Caco-2 (cell line): ENCODE measurements around the gene THRB. TPM values are rescaled to one million over a fixed set of nuclear protein-coding genes. Genes with fewer than 3 reads are reported as not detected.

Experiments
- BruUV-seq: library from RNA; stranded (reverse); fragments of 400-500 nt; replicated peaks from 2 replicates; lab custom pipeline; 2021; lab: Mats Ljungman, UMichigan
- CTCF ChIA-PET: fragments of 300-600 bp; sonication (Branson Sonifier 250); formaldehyde crosslinking; loops from one replicate; lab custom pipeline; 2022; ENCODE audit warnings: antibody characterized with exemption; lab: Charles Lee
- POLR2A ChIA-PET: fragments of 300-600 bp; sonication (Branson Sonifier 250); formaldehyde crosslinking; loops from one replicate; lab custom pipeline; 2022; ENCODE audit warnings: antibody characterized with exemption; lab: Charles Lee
- DNase-seq, 2 experiments: peaks; one replicate each; pipeline versions ENCODE4 v3.0.0 to v3.0.0-alpha.2; 2020 to 2022
- H3K27me3 ChIP-seq: replicated peaks from 2 replicates; pipeline ENCODE4 v1.6.0; 2011; ENCODE audit warnings: low read length; ENCODE audit not compliant: control insufficient read depth, insufficient read depth
- H3K36me3 ChIP-seq: 2 replicates; pipeline ENCODE4 v1.5.1; 2011; ENCODE audit warnings: low read length; ENCODE audit not compliant: control insufficient read depth, insufficient read depth
- H3K4me1 ChIP-seq: fragments of 250-450 bp; sonication (Bioruptor Pico); 2 replicates; pipeline ENCODE4 v1.5.1; 2020; ENCODE audit warnings: mild to moderate bottlenecking
- H3K4me3 ChIP-seq: 2 replicates; pipeline ENCODE4 v1.5.1; 2011; ENCODE audit warnings: low read depth, mild to moderate bottlenecking, control low read depth, low read length
- H3K9me3 ChIP-seq: fragments of 250-450 bp; sonication (Bioruptor Pico); 2 replicates; pipeline ENCODE4 v1.5.1; 2020; ENCODE audit warnings: mild to moderate bottlenecking, moderate library complexity
- H3K27ac Mint-ChIP-seq: one replicate; pipeline ENCODE4 v1.8.0; 2022; ENCODE audit warnings: mixed read lengths; ENCODE audit not compliant: unreplicated experiment
- H3K27me3 Mint-ChIP-seq: one replicate; pipeline ENCODE4 v1.8.0; 2022; ENCODE audit warnings: mixed read lengths; ENCODE audit not compliant: insufficient read depth, unreplicated experiment
- H3K36me3 Mint-ChIP-seq: one replicate; pipeline ENCODE4 v1.8.0; 2022; ENCODE audit warnings: mild to moderate bottlenecking, mixed read lengths; ENCODE audit not compliant: insufficient read depth, unreplicated experiment
- H3K4me1 Mint-ChIP-seq: one replicate; pipeline ENCODE4 v1.8.0; 2022; ENCODE audit warnings: low read depth, mixed read lengths; ENCODE audit not compliant: unreplicated experiment
- H3K4me3 Mint-ChIP-seq: one replicate; pipeline ENCODE4 v1.8.0; 2022; ENCODE audit warnings: mild to moderate bottlenecking, moderate library complexity, mixed read lengths; ENCODE audit not compliant: unreplicated experiment
- H3K9me3 Mint-ChIP-seq: one replicate; pipeline ENCODE4 v1.8.0; 2022; ENCODE audit warnings: mixed read lengths; ENCODE audit not compliant: unreplicated experiment
- intact Hi-C: fragments of 100-400 bp; cut with micrococcal nuclease; formaldehyde crosslinking; loops from one replicate; pipeline ENCODE4 v1.10.0; 2022; ENCODE audit not compliant: unreplicated experiment
- total RNA-seq: library from RNA; stranded (reverse); gene quantifications from 2 replicates; pipeline ENCODE4 v1.2.3, GENCODE V29; 2022
- TF ChIP-seq, protein P1 (sequence below), 2 experiments: fragments of 200-600 bp in 1 of 2; IDR thresholded peaks; 1 replicate in 1 of 2; 2 replicates in 1 of 2; pipeline versions ENCODE4 v1.5.1 to v1.8.0; 2011 to 2022; ENCODE audit warnings: antibody characterized with exemption in 1 of 2, control low read depth in 1 of 2, inconsistent platforms in 1 of 2, low read depth in 1 of 2, low read length in 1 of 2, mild to moderate bottlenecking in 1 of 2, moderate library complexity in 1 of 2; ENCODE audit not compliant: insufficient read depth in 1 of 2, severe bottlenecking in 1 of 2, unreplicated experiment in 1 of 2

THRB gene
- total RNA-seq, 1 experiment from 2014 or later, result 19.4 TPM

- ChIA-PET CTCF (no interaction called here), POLR2A (no interaction called here)
- no peaks in the 10 kb centered on the region for H3K9me3 Mint-ChIP-seq
Measured at GRCh38 chr3:24518990-24519367, 24.3 kb upstream of the THRB start.

DNA sequence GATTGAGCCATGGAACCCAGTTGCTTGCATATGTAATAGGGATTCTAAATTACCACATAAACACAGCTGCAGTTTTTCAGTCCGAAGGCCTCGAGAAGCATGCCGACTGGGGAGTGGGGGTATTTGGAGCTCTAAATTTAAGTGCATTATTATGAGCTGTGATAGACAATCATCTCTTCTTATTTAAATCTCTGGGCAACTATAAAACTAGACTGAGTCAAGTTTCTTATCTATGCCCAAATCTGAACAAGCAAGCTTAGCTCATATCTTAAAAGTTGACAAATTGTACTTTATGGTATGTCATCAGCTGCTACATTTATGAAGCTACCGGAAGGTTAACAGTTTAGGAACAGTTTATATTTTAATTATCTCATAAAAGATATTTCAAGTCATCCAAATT, 19.5 kb upstream of the THRB start:
- ChIA-PET POLR2A (no interaction called here), CTCF (no interaction called here)
- Mint-ChIP-seq H3K36me3 (no peaks in the 10 kb centered on the region), H3K4me1 (peaks cover 12% of the 10 kb centered on the region), H3K4me3 (no peak overlapping the region), H3K27ac (no peak overlapping the region), H3K9me3 (no peaks in the 10 kb centered on the region), H3K27me3 (no peaks in the 10 kb centered on the region)
- Histone ChIP-seq H3K36me3 (no peaks in the 10 kb centered on the region), H3K27me3 (no peaks in the 10 kb centered on the region), H3K9me3 (no peaks in the 10 kb centered on the region), H3K4me3 (no peak overlapping the region), H3K4me1 (peaks cover 13% of the 10 kb centered on the region; the same call in 1 of the 2 replicates)
- TF ChIP-seq, protein P1, sequence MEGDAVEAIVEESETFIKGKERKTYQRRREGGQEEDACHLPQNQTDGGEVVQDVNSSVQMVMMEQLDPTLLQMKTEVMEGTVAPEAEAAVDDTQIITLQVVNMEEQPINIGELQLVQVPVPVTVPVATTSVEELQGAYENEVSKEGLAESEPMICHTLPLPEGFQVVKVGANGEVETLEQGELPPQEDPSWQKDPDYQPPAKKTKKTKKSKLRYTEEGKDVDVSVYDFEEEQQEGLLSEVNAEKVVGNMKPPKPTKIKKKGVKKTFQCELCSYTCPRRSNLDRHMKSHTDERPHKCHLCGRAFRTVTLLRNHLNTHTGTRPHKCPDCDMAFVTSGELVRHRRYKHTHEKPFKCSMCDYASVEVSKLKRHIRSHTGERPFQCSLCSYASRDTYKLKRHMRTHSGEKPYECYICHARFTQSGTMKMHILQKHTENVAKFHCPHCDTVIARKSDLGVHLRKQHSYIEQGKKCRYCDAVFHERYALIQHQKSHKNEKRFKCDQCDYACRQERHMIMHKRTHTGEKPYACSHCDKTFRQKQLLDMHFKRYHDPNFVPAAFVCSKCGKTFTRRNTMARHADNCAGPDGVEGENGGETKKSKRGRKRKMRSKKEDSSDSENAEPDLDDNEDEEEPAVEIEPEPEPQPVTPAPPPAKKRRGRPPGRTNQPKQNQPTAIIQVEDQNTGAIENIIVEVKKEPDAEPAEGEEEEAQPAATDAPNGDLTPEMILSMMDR (IDR thresholded peaks at IDR 0.05; ENCODE audit: insufficient read depth in 1 of 2, low read depth in 1 of 2, low read length in 1 of 2, severe bottlenecking in 1 of 2, unreplicated experiment in 1 of 2), result no peak
- no TSS peak for BruUV-seq
- intact Hi-C loops, result no loop called here
- no peak for DNase-seq

More at GRCh38 chr3:24518990-24519367, 24.3 kb upstream of the THRB start:
- Histone ChIP-seq H3K9me3 (no peaks in the 10 kb centered on the region), H3K4me1 (peaks cover 37% of the 10 kb centered on the region), H3K4me3 (no peak overlapping the region), H3K27me3 (no peaks in the 10 kb centered on the region), H3K36me3 (no peaks in the 10 kb centered on the region)
- BruUV-seq, result no TSS peak
- no peak overlapping the region for H3K27ac Mint-ChIP-seq
- DNase-seq, result no peak
- TF ChIP-seq, protein P1 (IDR thresholded peaks at IDR 0.05; ENCODE audit: insufficient read depth in 1 of 2, low read depth in 1 of 2, low read length in 1 of 2, severe bottlenecking in 1 of 2, unreplicated experiment in 1 of 2), result no peak
- H3K27me3 Mint-ChIP-seq, result no peaks in the 10 kb centered on the region
- intact Hi-C loops, result no loop called here
- H3K4me1 Mint-ChIP-seq, result peaks cover 27% of the 10 kb centered on the region
- H3K36me3 Mint-ChIP-seq, result no peaks in the 10 kb centered on the region
- H3K4me3 Mint-ChIP-seq, result no peak overlapping the region

DNA sequence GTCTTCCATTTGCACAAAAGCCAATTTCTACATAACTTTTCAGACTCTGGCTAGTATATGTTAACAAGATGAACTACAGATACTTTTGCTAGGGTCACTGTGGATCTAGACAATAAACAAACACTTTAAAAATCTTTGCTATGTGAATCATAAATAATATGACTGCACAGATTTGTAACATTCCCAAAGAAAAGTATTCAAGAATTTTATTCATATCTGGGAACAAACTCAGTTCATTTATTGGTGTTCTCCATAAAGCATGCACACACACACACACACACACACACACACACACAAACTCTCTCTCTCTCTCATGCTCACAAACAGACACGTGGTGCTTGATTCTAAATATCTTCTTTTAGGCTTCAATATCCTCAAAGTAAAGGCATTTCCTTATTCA, 18.8 kb upstream of the THRB start:
- no peaks in the 10 kb centered on the region for H3K36me3 Mint-ChIP-seq
- ChIA-PET POLR2A (no interaction called here), CTCF (no interaction called here)
- Histone ChIP-seq H3K36me3 (no peaks in the 10 kb centered on the region), H3K9me3 (no peaks in the 10 kb centered on the region), H3K4me1 (peaks cover 19% of the 10 kb centered on the region), H3K4me3 (no peak overlapping the region), H3K27me3 (no peaks in the 10 kb centered on the region)
- H3K27ac Mint-ChIP-seq, result no peak overlapping the region
- H3K9me3 Mint-ChIP-seq, result no peaks in the 10 kb centered on the region
- BruUV-seq, result no TSS peak
- no peak overlapping the region for H3K4me3 Mint-ChIP-seq
- H3K4me1 Mint-ChIP-seq, result peaks cover 11% of the 10 kb centered on the region
- TF ChIP-seq, protein P1 (IDR thresholded peaks at IDR 0.05; ENCODE audit: insufficient read depth in 1 of 2, low read depth in 1 of 2, low read length in 1 of 2, severe bottlenecking in 1 of 2, unreplicated experiment in 1 of 2), result no peak
- no peaks in the 10 kb centered on the region for H3K27me3 Mint-ChIP-seq
- intact Hi-C loops, result no loop called here
- no peak for DNase-seq
